Stimulated activated CD4-positive, alpha-beta T cell treated with anti-CD3 and anti-CD28 coated beads, Interleukin-15, amount 100 ng/mL, for 1 hour (primary cell): Measurements from ENCODE around the gene HLA-DOA.

Experiments used
- DNase-seq, 2 donors: peaks; one replicate each; pipeline ENCODE4 v3.0.0-alpha.2; 2020; ENCODE audit warnings: low read depth in 1 of 2, low spot score in 1 of 2

HLA-DOA gene

DNA sequence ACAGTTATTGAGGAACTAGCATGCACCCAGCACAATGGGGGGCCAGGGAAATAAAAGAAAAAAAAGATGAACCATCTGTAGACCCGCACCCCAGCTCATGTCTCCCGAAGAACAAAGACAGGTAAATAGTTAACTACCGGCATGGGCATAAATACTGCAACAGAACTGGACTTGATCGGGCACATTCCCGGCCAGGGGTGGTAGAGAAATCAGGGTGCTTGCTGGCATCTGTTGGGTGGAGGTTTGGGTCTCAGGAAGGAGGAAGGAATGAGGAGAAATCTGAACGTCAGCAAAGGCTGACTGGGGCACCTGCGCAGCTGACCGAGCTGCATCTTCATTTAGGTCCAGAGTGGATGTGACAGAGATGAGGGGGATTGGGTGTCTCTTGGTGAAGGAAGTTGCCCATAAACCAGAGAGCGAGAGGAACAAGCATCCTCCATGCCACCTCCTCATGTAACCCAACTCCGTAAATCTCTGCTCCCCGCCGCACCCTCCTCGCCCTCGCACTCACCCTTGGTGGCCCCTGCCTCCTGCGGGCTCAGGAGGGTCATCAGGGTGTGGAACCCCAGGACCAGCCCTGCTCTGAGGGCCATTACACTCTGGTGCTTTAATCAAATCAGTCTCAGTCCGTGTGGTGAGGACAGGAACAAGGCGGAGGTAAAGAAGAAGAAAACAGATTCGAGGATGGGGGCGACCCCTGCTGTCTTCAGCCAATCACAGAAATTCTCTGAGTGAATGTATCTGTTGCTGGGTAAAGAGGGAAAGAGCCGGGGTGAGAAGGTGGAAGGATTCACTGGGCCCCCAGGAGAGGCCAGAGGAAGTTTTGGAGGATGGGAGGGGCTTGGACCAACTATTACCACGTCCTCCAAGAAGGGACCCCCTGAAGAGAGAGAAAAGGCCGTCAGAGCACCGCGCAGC is at the start of gene HLA-DOA:
TSS of gene HLA-DOA (minus strand) at position 648 of the 918 bp plus-strand sequence.
- DNase-seq = no peak

GRCh38 chr6:33057222-33058150 is 48.1 kb upstream of the HLA-DOA start:
- DNase-seq = no peak

DNA sequence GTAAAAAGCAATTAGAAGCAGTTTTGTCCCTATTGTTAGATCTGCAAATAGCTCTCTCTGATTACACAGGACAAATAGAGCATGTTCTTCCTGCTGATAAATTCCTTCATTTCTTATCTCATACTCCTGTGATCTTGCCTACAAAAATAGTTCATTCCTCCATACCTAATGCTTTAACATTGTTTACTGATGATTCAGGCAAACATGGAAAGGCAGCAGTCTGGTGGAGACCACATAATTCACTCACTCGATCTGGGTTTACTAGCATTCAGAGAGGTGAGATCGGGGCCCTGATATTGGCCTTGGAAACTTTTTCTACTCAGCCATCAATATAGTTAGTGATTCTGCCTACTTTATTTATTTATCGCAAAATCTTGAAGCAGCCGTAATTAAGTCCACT is 43.8 kb upstream of the HLA-DOA start:
- DNase-seq = no peak

DNA sequence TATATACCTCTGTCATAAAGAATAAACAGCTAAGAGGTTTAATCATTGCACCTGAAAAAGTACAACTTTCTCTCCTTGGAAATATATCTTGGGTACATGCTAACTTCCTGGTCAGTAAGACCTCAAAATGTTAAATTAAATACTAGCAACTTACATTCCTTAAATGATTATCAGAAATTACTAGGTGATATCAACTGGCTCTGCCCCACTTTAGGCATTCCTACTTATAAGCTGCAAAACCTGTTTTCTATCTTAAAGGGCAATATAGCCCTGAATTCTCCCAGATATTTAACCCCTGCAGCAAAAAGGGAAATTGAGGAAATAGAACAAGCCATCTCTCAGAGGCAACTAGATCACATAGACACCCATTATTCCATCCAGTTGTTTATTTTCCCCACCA is 43.2 kb upstream of the HLA-DOA start:
- DNase-seq = no peak

- DNase-seq = no peak
Measured at GRCh38 chr6:33050014-33050810, 40.8 kb upstream of the HLA-DOA start.

DNA sequence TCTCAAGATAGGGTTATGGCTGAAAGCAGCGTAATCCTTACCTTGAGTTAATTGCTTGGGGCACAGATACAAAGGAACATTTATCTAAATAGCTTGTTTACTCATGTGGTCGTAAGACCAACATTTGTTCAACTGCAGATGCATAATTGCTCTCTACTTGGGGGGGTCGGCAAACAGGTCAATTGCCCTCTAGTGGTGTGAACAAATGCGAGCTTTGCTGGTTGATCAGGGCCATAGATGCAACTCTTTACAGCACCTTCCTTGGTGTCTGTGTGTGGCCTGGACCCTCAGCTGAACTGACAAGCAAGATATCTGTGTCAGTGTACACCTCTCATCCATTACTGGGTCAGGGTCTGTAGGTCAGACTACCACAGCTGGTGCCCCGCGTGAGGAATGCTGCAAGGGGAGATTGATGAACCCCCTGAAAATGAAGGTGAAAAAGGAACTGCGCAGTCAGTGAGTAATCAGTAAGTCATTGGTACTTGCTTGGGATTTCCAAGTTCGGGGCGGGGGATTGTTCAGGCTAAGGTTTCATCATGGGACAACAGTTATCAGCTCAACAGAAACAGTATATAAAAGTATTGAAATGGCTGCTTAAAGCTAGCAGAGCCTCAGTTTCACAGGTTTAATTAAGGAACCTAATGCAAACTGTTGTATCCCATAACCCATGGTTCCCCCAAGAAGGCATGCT is 40.1 kb upstream of the HLA-DOA start:
- DNase-seq = no peak

DNA sequence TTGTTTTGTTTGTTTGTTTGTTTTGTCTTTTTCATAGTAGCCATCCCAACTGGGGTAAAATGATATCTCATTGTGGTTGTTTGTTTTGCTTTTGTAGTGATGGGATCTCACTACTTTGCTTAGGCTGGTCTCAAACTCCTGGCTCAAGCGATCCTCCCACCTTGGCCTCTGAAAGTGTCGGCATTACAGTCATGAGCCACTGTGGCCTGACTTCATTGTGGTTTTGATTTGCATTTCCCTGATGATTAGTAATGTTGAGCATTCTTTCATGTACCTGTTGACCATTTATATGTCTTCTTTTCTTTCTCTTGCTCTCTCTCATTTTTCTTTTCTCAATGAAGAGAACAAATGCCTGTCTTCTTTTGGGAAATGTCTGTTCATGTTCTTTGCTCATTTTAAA is 30.8 kb upstream of the HLA-DOA start:
- DNase-seq = no peak

GRCh38 chr6:33036535-33036934 is 27.1 kb upstream of the HLA-DOA start:
- DNase-seq = no peak

DNA sequence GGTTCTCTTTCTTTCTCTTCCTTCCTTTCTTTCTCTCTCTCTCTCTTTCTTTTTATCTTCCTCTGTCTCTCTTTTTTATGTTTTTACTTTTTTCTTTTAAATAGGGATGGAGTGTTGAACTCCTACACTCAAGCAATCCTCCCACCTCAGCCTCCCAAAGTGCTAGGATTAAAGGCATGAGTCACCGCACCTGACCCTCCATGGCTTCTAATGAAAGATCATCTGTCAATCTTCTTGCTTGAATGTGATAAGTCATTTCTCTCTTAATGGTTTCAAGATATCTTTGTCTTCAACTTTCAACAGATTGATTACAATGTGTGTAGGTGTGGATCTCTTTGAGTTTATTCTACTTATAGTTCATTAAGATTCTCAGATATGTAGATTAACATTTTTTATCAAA is 25.2 kb upstream of the HLA-DOA start:
- DNase-seq = no peak

- no peak for DNase-seq
Measured at GRCh38 chr6:33030245-33030644, 20.9 kb upstream of the HLA-DOA start.

DNA sequence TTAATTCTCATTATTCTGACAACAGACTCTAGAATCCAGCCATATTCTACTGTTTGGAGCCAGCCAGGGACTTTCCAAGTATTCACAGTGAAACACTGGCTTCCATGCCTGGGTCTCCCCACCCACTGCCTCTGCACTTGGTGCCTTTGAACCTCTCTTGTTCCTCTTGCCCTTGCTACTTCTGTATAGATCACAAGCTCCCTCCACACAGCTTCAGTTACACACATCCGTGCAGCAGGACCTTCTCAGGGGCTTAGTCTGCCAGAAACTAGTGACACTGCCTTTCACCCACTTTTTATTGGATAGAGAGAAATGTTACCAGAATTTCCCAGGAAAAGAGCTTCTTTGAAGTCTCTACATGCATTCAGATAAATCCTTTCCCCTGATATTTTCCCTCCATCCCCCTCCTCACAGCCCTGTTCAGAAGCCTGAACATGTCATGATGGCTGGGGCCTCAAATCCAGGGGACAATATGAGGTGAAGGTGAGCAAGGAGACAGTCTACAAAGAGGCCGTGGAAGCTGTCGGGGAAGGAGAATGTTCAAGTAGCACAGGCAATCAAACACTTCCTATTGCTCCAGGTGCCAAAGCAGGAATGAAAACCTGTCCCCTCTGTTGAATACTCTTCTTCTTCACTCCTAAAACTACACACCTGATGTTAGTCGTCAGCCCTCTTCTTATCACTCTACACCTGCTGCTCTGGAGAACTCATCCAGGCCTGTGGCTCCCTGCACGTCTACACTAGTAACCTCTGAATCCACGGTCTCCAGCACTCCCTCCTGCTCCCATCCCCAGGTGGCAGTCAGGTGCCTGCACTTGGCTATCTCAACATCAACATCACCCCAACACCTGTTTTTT is 20.2 kb upstream of the HLA-DOA start:
- DNase-seq = no peak

- no peak for DNase-seq
Measured at GRCh38 chr6:33028220-33028849, 18.9 kb upstream of the HLA-DOA start.

DNA sequence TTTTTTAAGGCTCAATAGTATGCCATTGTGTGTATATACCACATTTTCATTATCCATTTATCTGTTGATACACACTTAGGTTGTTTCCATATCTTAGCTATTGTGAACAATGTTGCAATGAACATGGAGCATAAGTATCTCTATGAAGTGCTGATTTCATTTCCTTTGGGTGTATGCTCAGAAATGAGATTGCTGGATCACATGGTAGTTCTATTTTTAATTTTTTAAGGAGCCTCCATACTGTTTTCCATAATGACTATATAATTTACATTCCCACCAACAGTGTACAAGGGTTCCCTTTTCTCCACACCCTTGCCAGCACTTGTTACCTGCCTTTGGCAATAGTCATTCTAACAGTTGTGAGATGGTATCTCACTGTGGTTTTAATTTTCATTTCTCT is 15.1 kb upstream of the HLA-DOA start:
- no peak for DNase-seq

- no peak for DNase-seq
Measured at GRCh38 chr6:33023536-33023935, 14.1 kb upstream of the HLA-DOA start.

DNA sequence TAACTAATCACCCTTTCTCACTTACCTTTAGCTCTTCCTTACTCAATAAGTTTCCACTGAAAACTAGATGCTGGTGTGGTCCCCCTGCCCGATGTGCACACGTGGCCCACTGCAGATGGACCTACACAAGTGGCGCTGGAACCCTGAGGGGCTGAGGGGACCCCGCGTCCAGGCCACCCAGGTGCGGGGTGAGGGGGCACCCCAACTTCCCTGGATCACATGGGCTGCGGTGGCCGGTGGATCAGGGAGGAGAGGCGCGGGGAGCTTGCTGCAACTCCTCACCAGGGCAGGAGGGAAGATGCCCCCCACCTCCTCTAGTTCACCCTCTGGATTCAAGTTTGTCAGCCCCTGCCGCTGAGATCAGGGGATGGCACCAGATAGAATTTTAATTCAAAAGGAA is 12.5 kb upstream of the HLA-DOA start:
- no peak for DNase-seq

- no peak for DNase-seq
Measured at GRCh38 chr6:33019372-33019771, 10.0 kb upstream of the HLA-DOA start.

DNA sequence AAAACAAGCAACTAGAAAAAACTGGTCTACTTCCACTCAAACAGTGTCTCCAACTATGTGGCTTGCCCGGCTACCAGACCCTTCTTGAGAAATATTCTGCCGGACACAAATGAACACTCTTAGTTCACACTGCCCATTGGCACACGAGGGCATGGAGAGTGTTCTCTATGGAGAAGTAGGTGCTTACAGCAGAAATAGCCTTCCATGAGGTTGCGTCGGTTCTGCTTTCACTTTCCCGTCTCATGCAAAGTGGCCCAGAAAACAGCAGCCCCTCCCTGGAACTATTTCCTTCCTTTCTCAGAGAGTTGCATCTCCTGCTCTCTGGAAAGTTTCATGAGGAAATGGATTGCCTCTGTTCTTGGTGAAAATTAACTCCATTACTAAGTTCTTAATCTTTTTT is 9.5 kb upstream of the HLA-DOA start:
- DNase-seq = peak in 1 of 2 donors; percentile 22

- no peak for DNase-seq
Measured at GRCh38 chr6:33018418-33018817, 9.0 kb upstream of the HLA-DOA start.

DNA sequence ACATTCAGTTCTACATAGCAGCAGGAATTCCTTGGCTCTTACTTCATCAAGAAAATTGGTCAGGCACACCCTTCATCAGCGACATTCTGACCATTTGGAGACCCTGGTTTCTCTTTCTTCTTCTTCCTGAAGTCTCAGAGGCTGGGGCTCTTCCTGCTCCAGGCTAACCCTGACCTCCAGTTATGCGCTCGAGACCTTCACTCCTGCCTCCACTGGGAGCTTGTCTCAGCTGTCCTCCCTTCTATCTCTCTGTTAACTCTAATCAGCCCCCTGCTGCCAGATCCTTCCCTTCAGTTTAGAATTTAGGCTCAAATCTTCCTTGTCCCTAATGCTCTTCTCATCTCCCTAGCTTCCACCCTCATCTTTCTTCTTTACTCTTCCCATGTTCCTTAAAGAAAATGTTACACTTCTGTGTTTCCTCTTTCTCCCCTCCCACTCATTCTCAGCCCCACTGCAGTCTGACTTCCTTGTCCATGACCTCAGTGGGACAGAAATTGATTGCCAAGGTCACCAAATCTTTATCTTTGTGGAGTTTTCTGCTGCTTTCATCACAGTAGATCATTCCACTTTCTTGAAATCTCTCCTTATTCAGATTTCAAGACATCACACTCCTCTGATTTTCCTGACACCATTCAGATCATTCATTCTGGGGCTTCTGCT is 8.4 kb upstream of the HLA-DOA start:
- no peak for DNase-seq
